HCT116 (cell line): ENCODE measurements around the gene EVPLL. TPM values are rescaled to one million over a fixed set of nuclear protein-coding genes. Genes with fewer than 3 reads are reported as not detected.

Source experiments
- ATAC-seq: fragments of 200-7000 bp; cut with Tn5 transposase; 2 replicates; pipeline ENCODE4 v1.9.1; 2020; ENCODE audit warnings: mild to moderate bottlenecking, moderate library complexity
- BruUV-seq: library from RNA; stranded (reverse); fragments of 400-500 nt; replicated peaks from 2 replicates; lab custom pipeline; 2021; lab: Mats Ljungman, UMichigan
- CTCF ChIA-PET: fragments of 300-600 bp; sonication (Branson Sonifier 250); formaldehyde crosslinking; loops from one replicate; lab custom pipeline; 2021; ENCODE audit warnings: antibody characterized with exemption; lab: Charles Lee
- POLR2A ChIA-PET: fragments of 300-600, 350-600 bp; sonication (Branson Sonifier 250); formaldehyde crosslinking; loops from one replicate; lab custom pipeline; 2021; ENCODE audit warnings: antibody characterized with exemption; lab: Charles Lee
- RAD21 ChIA-PET, 2 experiments: fragments of 300-600 bp; sonication (Branson Sonifier 250); formaldehyde crosslinking; loops; one replicate each; lab custom pipeline; 2023; ENCODE audit warnings: low total read pairs in 2 of 2; ENCODE audit not compliant: uncharacterized antibody in 2 of 2, unreplicated experiment in 2 of 2, low non-redundant PET in 1 of 2; lab: Charles Lee
- DNase-seq: peaks from one replicate; pipeline ENCODE4 v3.0.0-alpha.2; 2010; ENCODE audit warnings: low read depth, low spot score
- H2AFZ ChIP-seq: fragments of 200-600 bp; shearing (Covaris generic), sonication (generic); 2 replicates; pipeline ENCODE4 v1.6.1; 2017; ENCODE audit warnings: low read depth, mixed run types, mixed read lengths, antibody characterized with exemption, low read length; ENCODE audit not compliant: poor library complexity, severe bottlenecking
- H3K27ac ChIP-seq: 2 replicates; pipeline ENCODE4 v1.5.1; 2012; ENCODE audit warnings: low read depth, low read length
- H3K27me3 ChIP-seq: fragments of 200-600 bp; sonication (generic); 2 replicates; pipeline ENCODE4 v1.6.1; 2016; ENCODE audit warnings: mixed run types, low read length, mixed read lengths; ENCODE audit not compliant: insufficient read depth
- H3K36me3 ChIP-seq, 2 experiments: fragments of 200-500 bp in 1 of 2; fragments of 200-600 bp in 1 of 2; sonication (Bioruptor generic) in 1 of 2; sonication (generic) in 1 of 2; 2 replicates each; pipeline versions ENCODE4 v1.5.1 to v1.6.1; 2014 to 2016; ENCODE audit warnings: low read length in 2 of 2, inconsistent platforms in 1 of 2, mixed read lengths in 1 of 2, mixed run types in 1 of 2; ENCODE audit not compliant: insufficient read depth in 2 of 2, control insufficient read depth in 1 of 2
- H3K4me1 ChIP-seq, 2 experiments: fragments of 200-600 bp in 1 of 2; sonication (generic) in 1 of 2; 2 replicates each; pipeline versions ENCODE4 v1.5.1 to v1.6.1; 2012 to 2017; ENCODE audit warnings: low read length in 2 of 2, inconsistent platforms in 1 of 2, mild to moderate bottlenecking in 1 of 2, mixed read lengths in 1 of 2, mixed run types in 1 of 2, moderate library complexity in 1 of 2; ENCODE audit not compliant: insufficient read depth in 2 of 2, control insufficient read depth in 1 of 2
- H3K4me2 ChIP-seq: fragments of 200-600 bp; sonication (generic); 2 replicates; pipeline ENCODE4 v1.6.1; 2017; ENCODE audit warnings: mixed run types, low read length, mixed read lengths
- H3K4me3 ChIP-seq, 2 experiments: fragments of 200-600 bp in 1 of 2; sonication (generic) in 1 of 2; replicated peaks in 1 of 2; 2 replicates each; pipeline ENCODE4 v1.5.1; 2011 to 2016; ENCODE audit warnings: low read length in 2 of 2, control low read depth in 1 of 2, low read depth in 1 of 2, mild to moderate bottlenecking in 1 of 2, mixed read lengths in 1 of 2, mixed run types in 1 of 2
- H3K79me2 ChIP-seq: fragments of 200-600 bp; sonication (generic); 2 replicates; pipeline ENCODE4 v1.6.1; 2017; ENCODE audit warnings: mild to moderate bottlenecking, mixed run types, low read length, moderate library complexity, mixed read lengths; ENCODE audit not compliant: insufficient read depth
- H3K9ac ChIP-seq: fragments of 200-600 bp; sonication (generic); 2 replicates; pipeline ENCODE4 v1.6.1; 2016; ENCODE audit warnings: low read length, mixed read lengths
- H3K9me2 ChIP-seq: fragments of 200-600 bp; sonication (generic), shearing (Covaris generic); 2 replicates; pipeline ENCODE4 v1.6.1; 2017; ENCODE audit warnings: mixed run types, mild to moderate bottlenecking, moderate library complexity; ENCODE audit not compliant: insufficient read depth
- H3K9me3 ChIP-seq, 2 experiments: fragments of 200-500 bp in 1 of 2; fragments of 200-600 bp in 1 of 2; sonication (Bioruptor generic) in 1 of 2; sonication (generic) in 1 of 2; 2 replicates each; pipeline ENCODE4 v1.6.1; 2014 to 2017; ENCODE audit warnings: low read length in 2 of 2, mixed read lengths in 2 of 2, inconsistent platforms in 1 of 2, low read depth in 1 of 2, mild to moderate bottlenecking in 1 of 2, mixed run types in 1 of 2, moderate library complexity in 1 of 2; ENCODE audit not compliant: control insufficient read depth in 1 of 2, insufficient read depth in 1 of 2
- H4K20me1 ChIP-seq: fragments of 200-600 bp; sonication (generic), shearing (Covaris generic); 2 replicates; pipeline ENCODE4 v1.6.1; 2017; ENCODE audit warnings: mixed run types, mild to moderate bottlenecking, moderate library complexity; ENCODE audit not compliant: insufficient read depth
- CBX3 ChIP-seq: IDR thresholded peaks from 2 replicates; pipeline ENCODE4 v1.6.1; 2012; ENCODE audit warnings: low read depth
- CEBPB ChIP-seq: IDR thresholded peaks from 2 replicates; pipeline ENCODE4 v1.6.1; 2012; ENCODE audit warnings: low read depth
- CTCF ChIP-seq, 3 experiments: fragments of 200-600 bp in 1 of 3; sonication (generic) in 1 of 3; IDR thresholded peaks in 2 of 3; conservative IDR thresholded peaks in 1 of 3; 2 replicates each; pipeline ENCODE4 v1.5.1; 2012 to 2017; ENCODE audit warnings: low read depth in 2 of 3, low read length in 2 of 3, antibody characterized with exemption in 1 of 3, borderline replicate concordance in 1 of 3, control low read depth in 1 of 3, mild to moderate bottlenecking in 1 of 3, mixed read lengths in 1 of 3, mixed run types in 1 of 3, moderate library complexity in 1 of 3; ENCODE audit not compliant: insufficient read depth in 1 of 3
- EGR1 ChIP-seq: IDR thresholded peaks from 2 replicates; pipeline ENCODE4 v1.6.1; 2012; ENCODE audit warnings: low read depth
- ELF1 ChIP-seq: IDR thresholded peaks from 2 replicates; pipeline ENCODE4 v1.6.1; 2012; ENCODE audit warnings: low read depth, borderline replicate concordance
- EZH2 ChIP-seq: fragments of 200-600 bp; sonication (generic); IDR thresholded peaks from 2 replicates; pipeline ENCODE4 v1.6.1; 2017; ENCODE audit warnings: antibody characterized with exemption, mixed run types
- EZH2phosphoT487 ChIP-seq: fragments of 200-600 bp; IDR thresholded peaks from 2 replicates; pipeline ENCODE4 v1.6.1; 2018; ENCODE audit warnings: antibody characterized with exemption, borderline replicate concordance
- JUND ChIP-seq: IDR thresholded peaks from 2 replicates; pipeline ENCODE4 v1.6.1; 2012
- POLR2A ChIP-seq: IDR thresholded peaks from 2 replicates; pipeline ENCODE4 v1.7.0; 2011; ENCODE audit warnings: borderline replicate concordance; ENCODE audit not compliant: insufficient read depth, insufficient read length; ENCODE audit errors: extremely low read depth
- POLR2AphosphoS5 ChIP-seq: IDR thresholded peaks from 2 replicates; pipeline ENCODE4 v1.6.1; 2011; ENCODE audit warnings: mild to moderate bottlenecking, low read depth, low read length, moderate library complexity
- RAD21 ChIP-seq: IDR thresholded peaks from 2 replicates; pipeline ENCODE4 v1.6.1; 2012; ENCODE audit warnings: low read depth, mild to moderate bottlenecking
- SIN3A ChIP-seq: IDR thresholded peaks from 2 replicates; pipeline ENCODE4 v1.6.1; 2012; ENCODE audit warnings: low read depth
- SRF ChIP-seq: IDR thresholded peaks from 2 replicates; pipeline ENCODE4 v1.6.1; 2012; ENCODE audit warnings: low read depth
- TCF7L2 ChIP-seq: IDR thresholded peaks from 2 replicates; pipeline ENCODE4 v1.7.0; 2011; ENCODE audit warnings: borderline replicate concordance, inconsistent platforms; ENCODE audit not compliant: insufficient read depth, insufficient read length; ENCODE audit errors: extremely low read depth
- ZFX ChIP-seq: fragments of 450-650 bp; IDR thresholded peaks from 2 replicates; pipeline ENCODE4 v1.6.1; 2017
- ZNF274 ChIP-seq: fragments of 200-500 bp; sonication (Bioruptor generic); IDR thresholded peaks from 2 replicates; pipeline ENCODE4 v1.6.1; 2014; ENCODE audit warnings: mild to moderate bottlenecking, low read depth, low read length, inconsistent platforms
- intact Hi-C: fragments of 100-400 bp; cut with micrococcal nuclease; formaldehyde crosslinking; loops from 2 replicates; pipeline ENCODE4 v1.10.0; 2022
- total RNA-seq: library from RNA; stranded (reverse); gene quantifications from one replicate; pipeline ENCODE4 v1.2.1, GENCODE V29; 2021; ENCODE audit not compliant: unreplicated experiment
- TF ChIP-seq, protein P1 (sequence below): IDR thresholded peaks from 2 replicates; pipeline ENCODE4 v1.6.1; 2012
- TF ChIP-seq, protein P2 (sequence below): IDR thresholded peaks from 2 replicates; pipeline ENCODE4 v1.6.1; 2011; ENCODE audit warnings: mild to moderate bottlenecking, low read length, moderate library complexity; ENCODE audit not compliant: insufficient replicate concordance; ENCODE audit errors: extremely low read depth

Gene EVPLL
- total RNA-seq, 1 experiment from 2014 or later = not detected

DNA sequence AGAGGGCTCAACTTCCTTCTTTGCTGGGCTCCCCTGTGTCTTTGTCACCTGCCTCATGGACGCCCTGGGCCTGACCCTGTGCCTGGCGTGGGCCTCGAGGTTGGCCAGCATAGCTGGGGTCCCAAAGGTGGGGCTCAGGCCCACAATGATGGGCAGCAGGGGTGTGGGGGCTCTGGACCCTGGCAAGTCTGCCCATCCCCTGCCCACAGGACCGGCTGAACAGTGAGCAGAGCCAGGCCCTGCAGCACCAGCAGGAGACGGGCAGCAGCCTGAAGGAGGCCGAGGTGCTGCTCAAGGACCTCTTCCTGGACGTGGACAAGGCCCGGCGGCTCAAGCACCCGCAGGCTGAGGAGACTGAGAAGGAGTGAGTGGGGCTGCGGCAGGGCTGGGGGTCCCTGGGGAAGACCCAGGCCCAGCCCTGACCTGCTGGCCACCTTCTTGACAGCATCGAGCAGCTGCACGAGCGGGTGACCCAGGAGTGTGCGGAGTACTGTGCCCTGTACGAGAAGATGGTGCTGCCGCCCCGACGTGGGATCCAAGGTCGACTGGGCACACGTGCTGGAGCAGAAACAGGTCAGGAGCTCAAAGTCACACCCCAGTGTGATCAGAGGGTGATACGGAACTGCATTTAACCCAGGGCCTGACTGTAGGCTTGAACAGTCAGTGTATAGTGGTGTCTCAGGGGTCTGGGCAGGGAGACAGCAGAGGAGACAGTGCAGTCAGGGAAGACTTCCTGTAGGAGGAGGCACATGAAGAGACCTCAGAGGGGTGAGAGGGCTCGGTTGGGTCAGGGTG is 3.8 kb downstream of the EVPLL start:
- no peak for TF ChIP-seq RAD21
- POLR2A ChIA-PET = no interaction called here

GRCh38 chr17:18381953-18382245 is 4.3 kb downstream of the EVPLL start:
- Histone ChIP-seq H3K27me3 (no peaks in the 10 kb centered on the region), H3K9ac (no peak overlapping the region), H3K4me2 (no peak overlapping the region), H2AFZ (no peak overlapping the region), H3K9me3 (no peaks in the 10 kb centered on the region), H3K79me2 (no peaks in the 10 kb centered on the region), H4K20me1 (no peaks in the 10 kb centered on the region), H3K27ac (no peak overlapping the region), H3K9me2 (no peaks in the 10 kb centered on the region), H3K4me3 (no peak overlapping the region), H3K36me3 (no peaks in the 10 kb centered on the region), H3K4me1 (no peaks in the 10 kb centered on the region)
- no peak for TF ChIP-seq POLR2A
- no peak for TF ChIP-seq RAD21
- no peak for TF ChIP-seq EZH2
- TF ChIP-seq CBX3 = no peak
- TF ChIP-seq, protein P1, sequence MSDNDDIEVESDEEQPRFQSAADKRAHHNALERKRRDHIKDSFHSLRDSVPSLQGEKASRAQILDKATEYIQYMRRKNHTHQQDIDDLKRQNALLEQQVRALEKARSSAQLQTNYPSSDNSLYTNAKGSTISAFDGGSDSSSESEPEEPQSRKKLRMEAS = no peak
- no peak for TF ChIP-seq CTCF (IDR thresholded peaks at IDR 0.05 in 2 of 3, conservative IDR thresholded peaks at IDR 0.05 in 1 of 3; ENCODE audit: borderline replicate concordance in 1 of 3, insufficient read depth in 1 of 3, low read depth in 2 of 3, low read length in 2 of 3)
- TF ChIP-seq ZNF274 = no peak
- TF ChIP-seq TCF7L2 = no peak
- TF ChIP-seq SRF = no peak
- no peak for TF ChIP-seq EZH2phosphoT487
- TF ChIP-seq CEBPB = no peak
- TF ChIP-seq ZFX = no peak
- TF ChIP-seq, protein P2, sequence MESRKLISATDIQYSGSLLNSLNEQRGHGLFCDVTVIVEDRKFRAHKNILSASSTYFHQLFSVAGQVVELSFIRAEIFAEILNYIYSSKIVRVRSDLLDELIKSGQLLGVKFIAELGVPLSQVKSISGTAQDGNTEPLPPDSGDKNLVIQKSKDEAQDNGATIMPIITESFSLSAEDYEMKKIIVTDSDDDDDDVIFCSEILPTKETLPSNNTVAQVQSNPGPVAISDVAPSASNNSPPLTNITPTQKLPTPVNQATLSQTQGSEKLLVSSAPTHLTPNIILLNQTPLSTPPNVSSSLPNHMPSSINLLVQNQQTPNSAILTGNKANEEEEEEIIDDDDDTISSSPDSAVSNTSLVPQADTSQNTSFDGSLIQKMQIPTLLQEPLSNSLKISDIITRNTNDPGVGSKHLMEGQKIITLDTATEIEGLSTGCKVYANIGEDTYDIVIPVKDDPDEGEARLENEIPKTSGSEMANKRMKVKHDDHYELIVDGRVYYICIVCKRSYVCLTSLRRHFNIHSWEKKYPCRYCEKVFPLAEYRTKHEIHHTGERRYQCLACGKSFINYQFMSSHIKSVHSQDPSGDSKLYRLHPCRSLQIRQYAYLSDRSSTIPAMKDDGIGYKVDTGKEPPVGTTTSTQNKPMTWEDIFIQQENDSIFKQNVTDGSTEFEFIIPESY = no peak
- TF ChIP-seq ELF1 = no peak
- no peak for TF ChIP-seq POLR2AphosphoS5
- TF ChIP-seq JUND = no peak
- TF ChIP-seq SIN3A = no peak
- TF ChIP-seq EGR1 = no peak
- ChIA-PET RAD21 (no interaction called here), CTCF (no interaction called here), POLR2A (no interaction called here)
- ATAC-seq (no peak), DNase-seq (no peak)
- intact Hi-C loops = no loop called here
- BruUV-seq = no TSS peak

More for the DNA sequence above, 3.8 kb downstream of the EVPLL start:
- no peaks in the 10 kb centered on the region for H3K9me3 ChIP-seq
- ChIA-PET RAD21 (no interaction called here), CTCF (no interaction called here)
- no peaks in the 10 kb centered on the region for H4K20me1 ChIP-seq
- no peak for ATAC-seq
- no peak overlapping the region for H3K27ac ChIP-seq
- no peak overlapping the region for H3K4me2 ChIP-seq
- H3K36me3 ChIP-seq = no peaks in the 10 kb centered on the region
- H3K9ac ChIP-seq = no peak overlapping the region
- H2AFZ ChIP-seq = no peak overlapping the region
- no peak overlapping the region for H3K4me3 ChIP-seq
- no peaks in the 10 kb centered on the region for H3K79me2 ChIP-seq
- H3K9me2 ChIP-seq = no peaks in the 10 kb centered on the region
- DNase-seq = no peak
- intact Hi-C loops = no loop called here
- H3K4me1 ChIP-seq = no peaks in the 10 kb centered on the region
- no peaks in the 10 kb centered on the region for H3K27me3 ChIP-seq
- BruUV-seq = no TSS peak
